Measurements from ENCODE around the gene PCDHB11. TPM values are rescaled to one million over a fixed set of nuclear protein-coding genes. Genes with fewer than 3 reads are reported as not detected.

Gene PCDHB11
- total and polyA plus RNA-seq, 2 of the 8 experiments (the other 6 are each of a cell fraction or from before 2014, with no cell fraction given) = 0.50 to 0.86 TPM

DNA sequence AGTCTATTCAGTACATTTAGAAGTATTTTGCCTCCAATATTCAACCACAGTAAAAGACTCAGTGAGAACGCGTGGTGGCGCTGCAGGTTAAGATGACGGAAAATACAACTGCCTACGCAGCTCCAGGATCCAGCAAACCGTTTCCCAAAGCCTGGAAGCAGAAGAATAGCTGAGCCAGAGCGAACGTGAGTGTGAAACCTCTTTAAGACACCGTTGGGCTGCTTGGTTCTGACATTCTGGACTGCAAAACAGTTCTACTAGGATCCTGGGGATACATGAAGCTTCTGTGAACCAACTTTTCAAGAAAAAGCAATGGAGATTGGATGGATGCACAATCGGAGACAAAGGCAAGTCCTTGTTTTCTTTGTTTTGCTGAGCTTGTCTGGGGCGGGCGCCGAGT is 17.2 kb upstream of the PCDHB11 start, which contains the start of gene PCDHB16 (continued):
- TF ChIP-seq, protein P1, sequence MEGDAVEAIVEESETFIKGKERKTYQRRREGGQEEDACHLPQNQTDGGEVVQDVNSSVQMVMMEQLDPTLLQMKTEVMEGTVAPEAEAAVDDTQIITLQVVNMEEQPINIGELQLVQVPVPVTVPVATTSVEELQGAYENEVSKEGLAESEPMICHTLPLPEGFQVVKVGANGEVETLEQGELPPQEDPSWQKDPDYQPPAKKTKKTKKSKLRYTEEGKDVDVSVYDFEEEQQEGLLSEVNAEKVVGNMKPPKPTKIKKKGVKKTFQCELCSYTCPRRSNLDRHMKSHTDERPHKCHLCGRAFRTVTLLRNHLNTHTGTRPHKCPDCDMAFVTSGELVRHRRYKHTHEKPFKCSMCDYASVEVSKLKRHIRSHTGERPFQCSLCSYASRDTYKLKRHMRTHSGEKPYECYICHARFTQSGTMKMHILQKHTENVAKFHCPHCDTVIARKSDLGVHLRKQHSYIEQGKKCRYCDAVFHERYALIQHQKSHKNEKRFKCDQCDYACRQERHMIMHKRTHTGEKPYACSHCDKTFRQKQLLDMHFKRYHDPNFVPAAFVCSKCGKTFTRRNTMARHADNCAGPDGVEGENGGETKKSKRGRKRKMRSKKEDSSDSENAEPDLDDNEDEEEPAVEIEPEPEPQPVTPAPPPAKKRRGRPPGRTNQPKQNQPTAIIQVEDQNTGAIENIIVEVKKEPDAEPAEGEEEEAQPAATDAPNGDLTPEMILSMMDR (IDR thresholded peaks at IDR 0.05; ENCODE audit: control extremely low read depth in 1 of 3, insufficient read depth in 1 of 3, low read depth in 1 of 3, low read length in 3 of 3) = peak; percentile 49 to 82 (median 78)
- TF ChIP-seq EGR1 (IDR thresholded peaks at IDR 0.05; ENCODE audit: borderline replicate concordance, low read depth, low read length) (no peak), RAD21 (IDR thresholded peaks at IDR 0.05 in 1 of 2, conservative IDR thresholded peaks at IDR 0.05 in 1 of 2; ENCODE audit: low read depth in 2 of 2, low read length in 2 of 2) (peak; percentile 72 to 73), TBP (IDR thresholded peaks at IDR 0.05; ENCODE audit: low read depth, low read length) (0 out of 2 replicates have a peak, but pooled peaks have one; percentile 16), FOSL1 (IDR thresholded peaks at IDR 0.05; ENCODE audit: insufficient read depth, low read depth, low read length) (no peak), EP300 (IDR thresholded peaks at IDR 0.05; ENCODE audit: borderline replicate concordance in 1 of 2, low read depth in 2 of 2, low read length in 2 of 2) (no peak), BRCA1 (IDR thresholded peaks at IDR 0.05; ENCODE audit: low read depth, low read length) (no peak), NRF1 (IDR thresholded peaks at IDR 0.05; ENCODE audit: low read depth, low read length) (no peak), CBX8 (IDR thresholded peaks at IDR 0.05; ENCODE audit: borderline replicate concordance, low read depth, low read length) (no peak)
- TF ChIP-seq, protein P2, sequence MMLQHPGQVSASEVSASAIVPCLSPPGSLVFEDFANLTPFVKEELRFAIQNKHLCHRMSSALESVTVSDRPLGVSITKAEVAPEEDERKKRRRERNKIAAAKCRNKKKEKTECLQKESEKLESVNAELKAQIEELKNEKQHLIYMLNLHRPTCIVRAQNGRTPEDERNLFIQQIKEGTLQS (IDR thresholded peaks at IDR 0.05; ENCODE audit: insufficient read depth, low read depth, low read length) = no peak
- TF ChIP-seq, protein P3, sequence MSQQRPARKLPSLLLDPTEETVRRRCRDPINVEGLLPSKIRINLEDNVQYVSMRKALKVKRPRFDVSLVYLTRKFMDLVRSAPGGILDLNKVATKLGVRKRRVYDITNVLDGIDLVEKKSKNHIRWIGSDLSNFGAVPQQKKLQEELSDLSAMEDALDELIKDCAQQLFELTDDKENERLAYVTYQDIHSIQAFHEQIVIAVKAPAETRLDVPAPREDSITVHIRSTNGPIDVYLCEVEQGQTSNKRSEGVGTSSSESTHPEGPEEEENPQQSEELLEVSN (IDR thresholded peaks at IDR 0.05) = no peak
